ENCODE measurements around the gene MGARP.

The MGARP gene

DNA sequence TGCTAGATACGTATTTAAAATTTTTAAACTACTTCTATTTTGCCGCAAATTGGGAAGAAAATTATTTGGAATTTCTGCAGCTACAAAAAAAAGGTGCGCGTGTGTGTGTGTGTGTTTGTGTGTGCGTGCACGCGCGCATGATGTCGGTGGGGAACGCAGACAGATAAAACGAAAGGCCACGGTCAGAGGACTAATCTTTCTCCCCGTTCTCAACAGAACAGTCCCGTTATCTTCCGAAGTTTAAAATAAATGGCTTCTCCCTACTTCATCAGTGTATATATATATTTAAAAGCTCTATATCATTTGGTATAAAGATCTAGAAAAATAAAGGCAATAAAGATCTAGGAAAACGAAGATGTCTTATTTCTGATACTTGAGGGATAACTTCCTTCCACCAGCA, 1.5 kb downstream of the MGARP start:
- Histone ChIP-seq H3K4me2 (no peak overlapping the region), H4K20me1 (ENCODE audit: insufficient read depth) (no peaks in the 10 kb centered on the region), H3K27ac (no peak overlapping the region), H3K4me3 (IDR thresholded peaks at IDR 0.05; ENCODE audit: insufficient read depth, low read depth, low read length) (no peak overlapping the region), H3K79me2 (ENCODE audit: insufficient read depth, low read depth) (no peaks in the 10 kb centered on the region), H3K4me1 (ENCODE audit: low read depth, poor library complexity, severe bottlenecking) (no peaks in the 10 kb centered on the region), H3K27me3 (ENCODE audit: insufficient read depth, low read depth) (no peaks in the 10 kb centered on the region), H3K9ac (no peak overlapping the region), H2AFZ (ENCODE audit: low read depth) (no peak overlapping the region), H3K36me3 (ENCODE audit: insufficient read depth) (no peaks in the 10 kb centered on the region)
- TF ChIP-seq, protein P1, sequence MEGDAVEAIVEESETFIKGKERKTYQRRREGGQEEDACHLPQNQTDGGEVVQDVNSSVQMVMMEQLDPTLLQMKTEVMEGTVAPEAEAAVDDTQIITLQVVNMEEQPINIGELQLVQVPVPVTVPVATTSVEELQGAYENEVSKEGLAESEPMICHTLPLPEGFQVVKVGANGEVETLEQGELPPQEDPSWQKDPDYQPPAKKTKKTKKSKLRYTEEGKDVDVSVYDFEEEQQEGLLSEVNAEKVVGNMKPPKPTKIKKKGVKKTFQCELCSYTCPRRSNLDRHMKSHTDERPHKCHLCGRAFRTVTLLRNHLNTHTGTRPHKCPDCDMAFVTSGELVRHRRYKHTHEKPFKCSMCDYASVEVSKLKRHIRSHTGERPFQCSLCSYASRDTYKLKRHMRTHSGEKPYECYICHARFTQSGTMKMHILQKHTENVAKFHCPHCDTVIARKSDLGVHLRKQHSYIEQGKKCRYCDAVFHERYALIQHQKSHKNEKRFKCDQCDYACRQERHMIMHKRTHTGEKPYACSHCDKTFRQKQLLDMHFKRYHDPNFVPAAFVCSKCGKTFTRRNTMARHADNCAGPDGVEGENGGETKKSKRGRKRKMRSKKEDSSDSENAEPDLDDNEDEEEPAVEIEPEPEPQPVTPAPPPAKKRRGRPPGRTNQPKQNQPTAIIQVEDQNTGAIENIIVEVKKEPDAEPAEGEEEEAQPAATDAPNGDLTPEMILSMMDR (conservative IDR thresholded peaks at IDR 0.05; ENCODE audit: low read depth, low read length) = no peak

DNA sequence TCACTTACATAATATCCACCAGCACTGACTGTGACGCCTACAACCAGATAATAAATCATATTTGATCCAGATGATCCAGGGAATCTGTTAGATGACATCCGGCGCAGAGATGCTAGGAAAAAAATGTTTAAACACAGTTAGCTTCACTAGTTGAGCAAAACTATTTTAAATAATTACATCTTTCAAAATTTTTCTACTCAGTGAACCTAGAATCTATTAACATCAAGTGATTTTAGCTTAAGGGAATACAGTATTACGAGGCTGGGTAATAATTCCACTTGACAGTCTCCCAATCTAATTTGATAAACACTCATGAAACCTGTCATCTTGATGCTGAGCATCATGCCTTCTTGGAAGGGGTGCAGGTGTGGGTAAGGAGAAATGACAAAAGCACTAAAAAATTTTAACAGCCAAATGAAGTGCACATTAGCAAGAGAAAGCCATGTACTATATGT, 4.7 kb downstream of the MGARP start:
- TF ChIP-seq, protein P1 (conservative IDR thresholded peaks at IDR 0.05; ENCODE audit: low read depth, low read length) = no peak
- H3K27ac ChIP-seq = no peak overlapping the region

DNA sequence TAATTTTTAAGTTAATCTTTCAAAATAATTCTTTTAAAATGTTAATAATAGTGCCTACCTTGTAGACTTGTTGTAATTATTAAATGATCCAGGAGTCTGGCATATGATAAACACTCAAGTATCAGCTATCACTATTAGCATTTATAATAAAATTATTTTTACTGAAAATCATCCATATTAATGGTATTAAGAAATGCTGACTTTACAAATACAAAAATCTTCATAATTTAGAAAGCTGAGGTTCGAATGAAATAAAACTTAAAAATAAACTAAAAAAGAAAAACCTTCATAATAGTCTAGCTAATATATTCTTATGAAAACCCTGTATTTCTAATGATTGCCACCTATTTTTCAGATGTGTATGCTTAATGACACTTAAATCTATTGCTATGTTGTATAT, 5.2 kb downstream of the MGARP start:
- peaks cover 4% of the 10 kb centered on the region for H3K4me1 ChIP-seq (ENCODE audit: low read depth, poor library complexity, severe bottlenecking)
- H3K27ac ChIP-seq = no peak overlapping the region
- TF ChIP-seq, protein P1 (conservative IDR thresholded peaks at IDR 0.05; ENCODE audit: low read depth, low read length) = no peak
- H3K36me3 ChIP-seq (ENCODE audit: insufficient read depth) = no peaks in the 10 kb centered on the region
- no peak overlapping the region for H3K9ac ChIP-seq
- H3K4me3 ChIP-seq (IDR thresholded peaks at IDR 0.05; ENCODE audit: insufficient read depth, low read depth, low read length) = no peak overlapping the region
- no peak overlapping the region for H3K4me2 ChIP-seq
- no peaks in the 10 kb centered on the region for H3K27me3 ChIP-seq (ENCODE audit: insufficient read depth, low read depth)
- no peaks in the 10 kb centered on the region for H4K20me1 ChIP-seq (ENCODE audit: insufficient read depth)
- H2AFZ ChIP-seq (ENCODE audit: low read depth) = no peak overlapping the region
- H3K79me2 ChIP-seq (ENCODE audit: insufficient read depth, low read depth) = no peaks in the 10 kb centered on the region

More for the DNA sequence above, 4.7 kb downstream of the MGARP start:
- H2AFZ ChIP-seq (ENCODE audit: low read depth) = no peak overlapping the region
- H3K4me3 ChIP-seq (IDR thresholded peaks at IDR 0.05; ENCODE audit: insufficient read depth, low read depth, low read length) = no peak overlapping the region
- H3K4me1 ChIP-seq (ENCODE audit: low read depth, poor library complexity, severe bottlenecking) = peaks cover 4% of the 10 kb centered on the region
- no peaks in the 10 kb centered on the region for H3K36me3 ChIP-seq (ENCODE audit: insufficient read depth)
- H3K79me2 ChIP-seq (ENCODE audit: insufficient read depth, low read depth) = no peaks in the 10 kb centered on the region
- no peaks in the 10 kb centered on the region for H3K27me3 ChIP-seq (ENCODE audit: insufficient read depth, low read depth)
- no peaks in the 10 kb centered on the region for H4K20me1 ChIP-seq (ENCODE audit: insufficient read depth)
- no peak overlapping the region for H3K4me2 ChIP-seq
- H3K9ac ChIP-seq = no peak overlapping the region

DNA sequence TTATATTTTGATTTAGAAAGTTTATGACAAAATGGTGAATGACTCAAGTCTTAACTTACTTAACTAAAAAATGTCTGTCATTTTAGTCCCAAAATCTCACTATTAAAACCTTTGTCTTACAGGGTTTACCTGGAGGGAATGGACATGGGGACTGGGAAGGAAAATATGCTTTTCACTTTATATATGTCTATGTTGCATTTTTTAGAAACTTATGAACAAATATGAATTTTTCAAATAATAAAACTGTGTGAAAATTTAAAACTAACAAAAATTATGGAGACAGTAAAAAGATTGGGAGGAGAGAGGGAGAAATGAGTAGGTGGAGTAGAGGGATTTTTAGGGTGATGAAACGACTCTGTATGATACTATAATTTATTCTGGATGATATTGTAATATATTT, 6.2 kb downstream of the MGARP start:
- no peak overlapping the region for H3K27ac ChIP-seq
- no peaks in the 10 kb centered on the region for H3K36me3 ChIP-seq (ENCODE audit: insufficient read depth)
- H4K20me1 ChIP-seq (ENCODE audit: insufficient read depth) = no peaks in the 10 kb centered on the region
- no peaks in the 10 kb centered on the region for H3K79me2 ChIP-seq (ENCODE audit: insufficient read depth, low read depth)
- no peak overlapping the region for H3K4me3 ChIP-seq (IDR thresholded peaks at IDR 0.05; ENCODE audit: insufficient read depth, low read depth, low read length)
- H2AFZ ChIP-seq (ENCODE audit: low read depth) = no peak overlapping the region
- H3K4me1 ChIP-seq (ENCODE audit: low read depth, poor library complexity, severe bottlenecking) = peaks cover 6% of the 10 kb centered on the region
- TF ChIP-seq, protein P1 (conservative IDR thresholded peaks at IDR 0.05; ENCODE audit: low read depth, low read length) = no peak
- no peak overlapping the region for H3K4me2 ChIP-seq
- H3K9ac ChIP-seq = no peak overlapping the region
- peaks cover under 1% of the 10 kb centered on the region; the same call in 1 of the 2 replicates for H3K27me3 ChIP-seq (ENCODE audit: insufficient read depth, low read depth)

Data from KMS-11 (cell line).